NOMO-1 treated with DMSO at 0.1 percent for 48 hours (cell line): ENCODE results near the gene PARD3.
"Not testable (repeated sequence)": the region's sequence is repeated elsewhere in the genome, so short reads cannot be mapped to it uniquely, and the experiment has no call there.

Source experiments
- DNase-seq: peaks from one replicate; lab custom pipeline; 2025; ENCODE audit not compliant: unreplicated experiment; lab: John Stamatoyannopoulos, UW

Gene PARD3

DNA sequence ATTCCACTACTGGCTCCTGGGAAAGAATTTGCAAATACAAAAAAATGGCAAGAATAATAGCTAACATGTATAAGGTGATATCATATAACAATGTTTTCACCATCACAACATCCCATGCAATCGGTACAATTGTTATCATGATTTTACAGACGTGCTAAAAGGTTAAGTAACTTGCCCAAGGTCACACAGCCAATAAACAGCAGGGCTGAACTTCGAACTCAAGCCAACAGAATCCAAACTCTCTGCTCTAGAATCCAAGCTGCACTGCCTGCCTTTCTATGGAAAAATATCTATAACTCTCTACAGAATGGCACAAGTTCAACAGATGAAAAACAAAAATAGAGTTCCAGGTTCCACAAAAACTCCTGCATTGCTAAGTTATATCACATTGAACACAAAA, 160.9 kb downstream of the PARD3 start:
- no peak for DNase-seq

DNA sequence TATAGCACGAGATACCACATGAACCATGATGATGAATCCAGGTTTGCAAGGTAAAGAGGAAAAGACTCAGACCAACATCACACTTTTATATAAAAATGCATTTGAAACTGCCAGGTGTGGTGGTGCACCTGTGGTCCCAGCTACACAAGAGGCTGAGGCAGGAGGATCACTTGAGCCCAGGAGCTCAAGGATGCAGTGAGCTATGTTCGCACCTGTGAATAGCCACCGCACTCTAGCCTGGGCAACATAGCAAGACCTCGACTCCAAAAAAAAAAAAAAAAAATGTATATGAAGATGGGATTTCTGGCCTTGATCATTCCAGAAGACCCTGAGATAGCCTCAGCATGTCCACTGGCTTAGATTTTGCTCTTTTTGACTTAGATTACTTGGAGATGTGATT, 161.6 kb downstream of the PARD3 start:
- DNase-seq: no peak

- DNase-seq: no peak
These were observed 163.5 kb downstream of the PARD3 start for GRCh38 chr10:34651416-34652195.

- DNase-seq: no peak
These were observed 164.9 kb downstream of the PARD3 start for GRCh38 chr10:34650156-34650555.

DNA sequence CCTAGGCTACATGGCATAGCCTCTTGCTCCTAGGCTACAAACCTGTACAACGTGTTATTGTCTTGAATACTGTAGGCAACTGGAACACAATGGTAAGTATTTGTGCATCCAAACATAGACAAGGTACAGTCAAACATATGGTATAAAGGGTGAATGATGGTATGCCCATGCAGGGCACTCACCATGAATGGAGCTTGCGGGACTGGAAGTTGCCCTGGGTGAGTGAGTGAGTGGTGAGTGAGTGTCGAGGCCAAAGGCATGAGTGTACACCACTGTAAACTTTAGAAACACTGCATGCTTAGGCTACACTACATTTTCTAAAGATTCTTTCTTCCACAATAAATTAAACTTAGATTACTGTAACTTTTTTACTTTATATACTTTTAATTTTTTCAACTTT, 165.7 kb downstream of the PARD3 start:
- no peak for DNase-seq

DNA sequence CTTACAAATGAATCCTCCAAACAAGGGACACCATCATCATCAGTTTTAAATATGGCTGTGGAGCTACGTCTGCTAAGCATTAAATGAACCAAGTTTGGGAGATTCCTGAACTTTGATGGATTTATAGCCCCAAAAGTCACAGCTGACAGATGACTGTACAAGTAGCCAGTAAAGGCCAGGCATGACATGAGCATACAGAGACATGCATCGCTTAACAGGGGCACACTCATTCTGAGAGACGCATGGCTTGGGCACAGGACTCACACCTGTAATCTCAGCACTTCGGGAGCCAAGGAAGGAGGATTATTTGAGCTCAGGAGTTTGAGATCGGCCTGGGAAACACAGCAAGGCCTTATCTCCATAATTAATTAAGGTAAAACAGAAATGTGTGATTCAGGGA, 166.2 kb downstream of the PARD3 start:
- no peak for DNase-seq

- DNase-seq: no peak
These were observed 166.9 kb downstream of the PARD3 start for GRCh38 chr10:34647875-34648865.

DNA sequence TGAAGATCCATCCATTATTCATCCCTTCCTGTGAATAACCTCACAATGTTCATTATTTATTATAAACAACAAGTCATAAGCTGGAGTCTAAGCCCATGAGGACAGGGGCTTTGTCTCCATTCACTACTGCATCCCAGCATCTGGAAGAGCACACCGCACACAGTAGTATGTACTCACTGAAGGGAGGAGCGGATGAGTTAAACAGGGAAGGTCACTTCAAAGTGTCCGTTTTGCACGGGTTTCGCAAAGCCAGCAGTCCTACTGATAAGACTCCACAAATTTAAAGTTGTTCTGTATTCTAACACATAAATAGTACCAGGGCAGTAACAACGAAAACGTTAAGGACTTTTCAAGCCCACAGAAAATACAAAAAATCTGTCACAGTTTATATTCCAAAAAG, 167.9 kb downstream of the PARD3 start:
- no peak for DNase-seq

GRCh38 chr10:34646331-34646730, 168.8 kb downstream of the PARD3 start:
- no peak for DNase-seq

DNA sequence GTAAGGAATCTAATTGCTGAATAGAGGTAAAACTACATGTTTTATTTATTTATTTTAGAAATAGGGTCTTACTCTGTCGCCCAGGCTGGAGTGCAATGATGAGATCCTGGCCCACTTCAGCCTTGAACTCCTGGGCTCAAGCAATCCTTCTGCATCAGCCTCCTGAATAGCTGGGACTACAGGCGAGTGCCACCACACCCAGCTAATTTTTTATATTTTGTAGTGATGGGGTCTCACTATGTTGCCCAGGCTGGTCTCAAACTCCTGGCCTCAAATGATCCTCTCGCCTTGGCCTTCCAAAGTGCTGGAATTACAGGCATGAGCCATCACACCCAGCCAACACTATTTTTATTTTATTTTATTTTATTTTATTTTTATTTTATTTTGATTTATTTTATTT, 170.3 kb downstream of the PARD3 start:
- DNase-seq: not testable (repeated sequence)

DNA sequence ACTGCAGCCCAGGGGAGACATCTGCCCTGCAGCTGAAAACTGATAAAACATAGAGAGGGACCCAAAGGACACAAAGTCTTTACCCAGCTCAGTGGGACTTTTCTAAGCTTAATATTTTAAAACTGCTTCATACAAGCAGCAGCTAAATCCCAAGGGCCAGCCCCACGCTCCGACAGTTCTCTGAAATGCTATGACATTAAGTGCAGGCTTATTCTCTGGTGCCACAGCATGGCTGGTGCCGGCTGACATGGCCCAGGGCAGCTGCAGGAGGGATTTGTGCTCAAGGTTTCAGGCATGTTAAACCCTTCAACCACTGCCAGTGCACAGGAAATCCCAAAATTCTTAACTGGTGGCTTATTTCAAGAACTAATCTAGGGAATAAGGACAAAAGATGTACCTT, 170.9 kb downstream of the PARD3 start:
- DNase-seq: no peak

DNA sequence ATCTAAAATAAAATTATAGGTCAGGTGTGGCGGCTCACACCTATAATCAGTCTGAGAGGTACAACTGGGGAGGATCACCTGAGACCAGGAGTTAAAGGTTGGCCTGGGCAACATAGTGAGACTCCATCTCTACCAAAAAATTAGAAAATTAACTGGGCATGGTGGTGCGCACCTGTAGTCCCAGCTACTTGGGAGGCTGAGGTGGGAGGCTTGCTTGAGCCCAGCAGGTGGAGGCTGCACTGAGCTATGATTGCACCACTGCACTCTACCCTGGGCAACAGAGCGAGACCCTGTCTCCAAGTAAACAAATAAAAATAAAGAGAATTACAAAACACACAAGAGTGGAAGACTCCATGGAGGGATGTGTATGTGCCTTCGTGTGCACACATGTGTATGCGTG, 171.5 kb downstream of the PARD3 start:
- DNase-seq: no peak

GRCh38 chr10:34641913-34642558, 173.1 kb downstream of the PARD3 start:
- DNase-seq: no peak

GRCh38 chr10:34641147-34641912, 173.8 kb downstream of the PARD3 start:
- no peak for DNase-seq

DNA sequence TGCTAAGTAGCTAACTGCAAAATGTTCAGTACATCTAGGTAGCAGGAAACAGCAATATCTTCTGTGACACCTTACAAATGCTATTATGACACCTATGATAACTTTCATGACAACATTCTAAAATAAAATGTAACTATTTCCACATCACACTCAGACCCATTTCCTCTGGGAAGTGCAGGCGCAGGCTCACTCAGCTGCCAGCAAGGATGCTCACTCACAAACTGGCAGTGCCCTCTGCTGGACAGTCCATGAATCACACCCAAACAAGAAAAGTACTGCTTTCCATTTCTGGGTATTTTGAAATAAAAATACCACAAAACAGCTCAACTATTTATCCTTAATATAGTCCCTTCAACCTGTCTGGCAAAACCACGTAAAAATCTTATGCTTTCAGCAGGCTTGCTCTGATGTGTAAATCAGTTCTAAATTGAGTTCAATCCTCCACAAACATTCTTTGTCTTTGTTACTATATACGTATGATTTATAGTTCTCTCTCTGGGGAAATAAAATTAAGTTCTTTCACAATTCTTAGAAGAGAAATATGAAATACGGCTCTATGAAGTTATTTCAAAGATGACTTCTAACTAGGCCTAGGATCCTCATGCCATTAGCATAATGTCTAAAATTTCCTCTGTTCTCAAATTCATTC, 176.6 kb downstream of the PARD3 start:
- DNase-seq: peak; percentile 50

DNA sequence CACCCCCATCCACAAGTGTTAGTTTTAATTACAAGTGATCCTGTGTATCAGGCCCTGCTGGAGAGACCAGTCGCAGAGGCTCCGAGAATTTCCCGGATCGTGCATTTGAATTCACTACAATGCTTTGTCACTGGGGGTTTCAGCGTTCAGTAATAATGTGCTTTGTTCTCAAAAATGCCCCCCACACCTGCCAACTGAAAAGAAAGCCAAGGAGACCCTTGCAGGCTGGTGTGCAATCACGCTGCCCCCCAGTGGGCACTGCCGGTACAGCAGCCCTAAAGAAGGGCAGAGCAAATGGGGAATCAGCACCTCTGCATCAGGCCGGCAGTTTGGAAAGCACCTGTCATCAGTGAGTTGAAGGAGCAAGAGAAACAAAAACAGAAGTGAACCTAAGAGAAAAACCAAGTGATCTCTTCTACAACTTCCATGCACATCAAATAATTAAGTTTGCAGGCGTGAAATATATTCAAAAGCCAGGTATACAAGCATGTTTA, 177.6 kb downstream of the PARD3 start:
- DNase-seq: peak; percentile 34

DNA sequence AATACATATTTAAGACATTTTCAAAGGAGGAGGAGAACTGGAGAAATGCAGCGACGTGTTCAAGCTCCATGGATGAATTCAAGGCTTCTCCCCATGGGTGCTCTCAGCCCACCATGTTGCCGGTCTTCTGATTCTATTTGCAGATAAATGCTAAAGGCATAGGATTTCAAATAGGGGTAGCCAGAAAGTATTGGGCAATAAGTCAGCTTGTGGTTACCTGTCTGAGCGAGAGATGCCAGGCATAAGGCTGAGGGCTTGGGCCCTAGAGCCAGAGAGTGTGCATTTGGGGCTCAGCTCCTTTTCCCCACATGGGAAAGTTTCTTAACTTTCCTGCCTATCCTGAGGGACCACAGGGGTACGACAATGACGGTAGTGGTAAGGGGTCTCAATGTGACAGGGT, 180.0 kb downstream of the PARD3 start:
- no peak for DNase-seq

DNA sequence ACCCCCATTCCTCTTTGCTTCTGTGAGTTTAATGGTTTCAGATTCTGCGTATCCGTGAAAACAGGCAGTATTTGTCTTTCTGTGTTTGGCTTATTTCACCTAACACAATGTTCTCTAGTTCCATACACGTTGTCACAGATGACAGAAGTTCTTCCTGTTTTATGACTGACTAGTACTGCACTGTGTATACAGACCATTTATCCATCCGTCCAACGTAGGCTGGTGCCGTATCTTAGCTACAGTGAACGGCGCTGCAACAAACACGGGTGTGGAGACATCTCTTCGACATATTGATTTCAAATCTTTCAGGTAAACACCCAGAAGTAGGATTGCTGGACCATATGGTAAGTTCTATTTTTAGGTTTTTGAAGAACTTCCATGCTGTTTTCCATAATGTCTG, 181.7 kb downstream of the PARD3 start:
- no peak for DNase-seq

DNA sequence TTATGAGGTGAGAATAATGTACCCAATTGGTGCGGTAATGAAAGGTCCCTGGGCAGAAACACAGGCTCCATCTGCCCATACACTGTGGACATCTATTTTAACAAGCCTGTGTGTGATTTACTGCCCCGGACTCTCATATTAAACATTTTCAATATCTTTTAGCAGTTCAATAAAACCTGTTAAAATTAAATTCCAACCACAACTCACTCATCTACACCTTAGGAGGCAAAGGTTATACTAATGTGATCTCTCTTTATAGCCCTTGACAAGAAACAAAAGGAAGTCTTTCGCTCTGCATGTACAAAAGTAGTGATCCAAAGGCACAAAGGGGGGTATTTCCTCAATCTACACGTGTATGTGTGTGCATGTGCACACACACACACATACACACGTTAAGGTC, 186.0 kb downstream of the PARD3 start:
- no peak for DNase-seq

- DNase-seq: no peak
These were observed 186.8 kb downstream of the PARD3 start for GRCh38 chr10:34628174-34628796.
